HL-60 (cell line): ENCODE measurements around the gene ZNF324B.
"Not testable (repeated sequence)": the region's sequence is repeated elsewhere in the genome, so short reads cannot be mapped to it uniquely, and the experiment has no call there.

Experiments used
- CTCF ChIP-seq: IDR thresholded peaks from one replicate; pipeline ENCODE4 v1.5.1; 2011; ENCODE audit warnings: low read length, control low read depth, inconsistent platforms; ENCODE audit not compliant: insufficient read depth
- SPI1 ChIP-seq: IDR thresholded peaks from 2 replicates; pipeline ENCODE4 v1.6.1; 2012; ENCODE audit warnings: low read depth, mild to moderate bottlenecking, borderline replicate concordance
- TF ChIP-seq, protein P1 (sequence below): IDR thresholded peaks from 2 replicates; pipeline ENCODE4 v1.6.1; 2012; ENCODE audit warnings: low read depth; ENCODE audit not compliant: insufficient replicate concordance

GRCh38 chr19:58403920-58404478 lies 47.4 kb upstream of the ZNF324B start:
- TF ChIP-seq, protein P1, sequence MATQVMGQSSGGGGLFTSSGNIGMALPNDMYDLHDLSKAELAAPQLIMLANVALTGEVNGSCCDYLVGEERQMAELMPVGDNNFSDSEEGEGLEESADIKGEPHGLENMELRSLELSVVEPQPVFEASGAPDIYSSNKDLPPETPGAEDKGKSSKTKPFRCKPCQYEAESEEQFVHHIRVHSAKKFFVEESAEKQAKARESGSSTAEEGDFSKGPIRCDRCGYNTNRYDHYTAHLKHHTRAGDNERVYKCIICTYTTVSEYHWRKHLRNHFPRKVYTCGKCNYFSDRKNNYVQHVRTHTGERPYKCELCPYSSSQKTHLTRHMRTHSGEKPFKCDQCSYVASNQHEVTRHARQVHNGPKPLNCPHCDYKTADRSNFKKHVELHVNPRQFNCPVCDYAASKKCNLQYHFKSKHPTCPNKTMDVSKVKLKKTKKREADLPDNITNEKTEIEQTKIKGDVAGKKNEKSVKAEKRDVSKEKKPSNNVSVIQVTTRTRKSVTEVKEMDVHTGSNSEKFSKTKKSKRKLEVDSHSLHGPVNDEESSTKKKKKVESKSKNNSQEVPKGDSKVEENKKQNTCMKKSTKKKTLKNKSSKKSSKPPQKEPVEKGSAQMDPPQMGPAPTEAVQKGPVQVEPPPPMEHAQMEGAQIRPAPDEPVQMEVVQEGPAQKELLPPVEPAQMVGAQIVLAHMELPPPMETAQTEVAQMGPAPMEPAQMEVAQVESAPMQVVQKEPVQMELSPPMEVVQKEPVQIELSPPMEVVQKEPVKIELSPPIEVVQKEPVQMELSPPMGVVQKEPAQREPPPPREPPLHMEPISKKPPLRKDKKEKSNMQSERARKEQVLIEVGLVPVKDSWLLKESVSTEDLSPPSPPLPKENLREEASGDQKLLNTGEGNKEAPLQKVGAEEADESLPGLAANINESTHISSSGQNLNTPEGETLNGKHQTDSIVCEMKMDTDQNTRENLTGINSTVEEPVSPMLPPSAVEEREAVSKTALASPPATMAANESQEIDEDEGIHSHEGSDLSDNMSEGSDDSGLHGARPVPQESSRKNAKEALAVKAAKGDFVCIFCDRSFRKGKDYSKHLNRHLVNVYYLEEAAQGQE: not testable (repeated sequence)
- not testable (repeated sequence) for TF ChIP-seq CTCF, SPI1
